ENCODE results near the gene PNLIPRP3.
A peak's percentile ranks its signal among the peaks of the same experiment; 100 is the strongest.
"Not testable (repeated sequence)": the region's sequence is repeated elsewhere in the genome, so short reads cannot be mapped to it uniquely, and the experiment has no call there.

The PNLIPRP3 gene

DNA sequence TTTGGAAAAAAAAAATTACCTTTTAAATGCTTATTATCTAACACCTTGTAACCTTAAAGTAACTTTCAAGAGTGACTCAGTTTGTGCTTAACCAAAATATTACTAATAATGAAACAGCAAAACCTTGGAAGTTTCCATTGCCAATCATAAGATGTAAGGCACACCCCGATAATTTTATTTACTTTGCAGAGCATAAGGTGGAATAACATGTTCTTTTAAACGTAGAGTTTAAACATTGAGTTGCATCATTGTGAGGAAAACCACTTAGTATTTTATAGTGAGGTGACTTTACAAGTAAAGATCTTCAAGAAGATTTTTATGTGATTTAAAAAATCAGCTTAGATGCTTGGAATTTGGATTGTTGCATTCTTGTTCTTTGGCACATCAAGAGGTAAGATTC is at the start of gene PNLIPRP3:
Gene PNLIPRP3 (plus strand): TSS at position 177 of the 400 bp plus-strand sequence. CDS start 166 bp downstream, at position 343.
- DNase-seq (ENCODE audit: low spot score): no peak

DNA sequence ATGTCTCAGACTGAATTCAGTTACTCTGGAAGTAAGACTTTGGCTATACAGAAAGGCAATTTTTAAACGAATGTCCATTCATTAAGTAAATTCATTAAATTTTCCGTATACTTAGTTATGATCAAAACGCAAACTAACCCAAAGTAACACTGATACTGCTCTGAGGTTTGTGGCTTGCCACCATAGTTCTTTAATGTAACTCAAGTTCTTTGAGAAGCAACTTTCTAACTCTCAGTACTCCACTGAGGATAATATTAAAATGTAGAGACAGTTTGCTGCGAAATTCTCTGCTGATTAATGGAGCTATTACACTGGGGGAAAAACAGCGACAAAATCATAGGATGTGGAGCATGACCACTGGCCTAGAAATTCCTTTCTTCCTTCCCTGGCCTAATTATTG is 45.4 kb upstream of the PNLIPRP3 start:
- DNase-seq (ENCODE audit: low spot score): no peak

DNA sequence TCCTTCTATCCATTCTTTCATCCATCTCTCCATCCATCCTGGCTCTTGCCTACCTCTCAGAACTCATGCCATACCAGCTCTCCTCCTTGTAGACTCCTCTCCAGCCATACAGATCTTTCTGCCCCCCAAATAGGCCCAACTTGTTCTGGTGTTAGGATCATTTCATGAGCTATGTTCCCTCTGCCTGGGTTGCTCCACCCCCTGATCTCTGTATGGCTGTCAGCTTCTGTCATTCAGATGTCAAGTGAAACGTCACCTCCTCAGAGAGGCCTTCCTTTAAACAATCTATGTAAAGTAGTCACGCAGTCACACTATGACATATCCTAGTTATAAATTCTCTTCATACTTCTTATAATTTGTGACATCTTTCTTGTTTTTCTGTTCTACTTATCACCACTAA is 42.3 kb upstream of the PNLIPRP3 start:
- no peak for DNase-seq (ENCODE audit: low spot score)

DNA sequence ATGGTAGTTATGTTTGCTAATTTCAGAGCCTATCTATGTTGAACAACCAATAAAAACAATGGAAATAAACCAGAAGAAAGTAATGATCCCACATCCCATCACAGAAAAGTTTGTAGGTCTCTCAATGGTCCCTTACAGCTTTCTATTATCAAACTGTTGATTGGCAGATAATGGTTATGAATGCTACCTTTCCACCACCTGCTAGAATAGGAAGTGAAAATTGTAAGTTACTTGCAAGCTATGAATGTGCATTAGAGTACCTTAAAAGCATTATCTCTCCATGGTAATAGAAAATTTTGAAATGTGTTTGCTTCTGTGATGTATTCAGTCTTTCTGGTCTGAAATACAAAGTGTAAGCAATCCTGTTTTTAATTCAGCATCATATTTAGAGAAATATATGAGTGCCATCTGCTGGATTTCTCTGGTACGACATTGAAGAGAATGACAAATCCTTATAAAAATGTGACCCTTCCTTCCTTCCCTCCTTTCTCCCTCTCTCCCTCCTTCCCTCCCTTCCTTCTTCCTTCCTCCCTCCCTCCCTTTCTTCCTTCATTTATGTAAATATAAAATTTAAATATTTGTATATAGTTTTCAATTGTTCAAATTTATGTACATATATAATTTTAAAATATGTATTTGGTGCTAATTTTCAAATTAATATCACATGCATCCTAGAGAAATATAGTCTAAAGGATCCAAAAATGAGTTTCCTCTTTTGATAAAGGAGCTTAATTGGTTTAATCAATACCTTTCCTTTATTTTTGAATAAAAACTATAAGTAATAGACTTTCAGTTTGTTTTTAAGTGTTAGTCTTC is 41.4 kb upstream of the PNLIPRP3 start:
- peak; percentile 23 for DNase-seq (ENCODE audit: low spot score)

DNA sequence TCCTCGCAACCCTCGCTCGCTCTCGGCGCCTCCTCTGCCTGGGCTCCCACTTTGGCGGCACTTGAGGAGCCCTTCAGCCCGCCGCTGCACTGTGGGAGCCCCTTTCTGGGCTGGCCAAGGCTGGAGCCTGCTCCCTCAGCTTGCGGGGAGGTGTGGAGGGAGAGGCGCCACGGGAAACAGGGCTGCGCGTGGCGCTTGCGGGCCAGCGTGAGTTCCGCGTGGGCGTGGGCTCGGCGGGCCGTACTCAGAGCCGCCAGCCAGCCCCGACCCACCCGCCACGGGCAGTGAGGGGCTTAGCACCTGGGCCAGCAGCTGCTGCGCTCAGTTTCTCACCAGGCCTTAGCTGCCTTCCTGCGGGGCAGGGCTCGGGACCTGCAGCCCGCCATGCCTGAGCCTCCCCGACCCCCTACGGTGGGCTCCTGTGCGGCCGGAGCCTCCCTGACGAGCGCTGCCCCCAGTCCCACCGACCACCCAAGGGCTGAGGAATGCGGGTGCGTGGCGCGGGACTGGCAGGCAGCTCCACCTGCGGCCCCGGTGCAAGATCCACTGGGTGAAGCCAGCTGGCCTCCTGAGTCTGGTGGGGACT is 34.3 kb upstream of the PNLIPRP3 start:
- not testable (repeated sequence) for DNase-seq (ENCODE audit: low spot score)

DNA sequence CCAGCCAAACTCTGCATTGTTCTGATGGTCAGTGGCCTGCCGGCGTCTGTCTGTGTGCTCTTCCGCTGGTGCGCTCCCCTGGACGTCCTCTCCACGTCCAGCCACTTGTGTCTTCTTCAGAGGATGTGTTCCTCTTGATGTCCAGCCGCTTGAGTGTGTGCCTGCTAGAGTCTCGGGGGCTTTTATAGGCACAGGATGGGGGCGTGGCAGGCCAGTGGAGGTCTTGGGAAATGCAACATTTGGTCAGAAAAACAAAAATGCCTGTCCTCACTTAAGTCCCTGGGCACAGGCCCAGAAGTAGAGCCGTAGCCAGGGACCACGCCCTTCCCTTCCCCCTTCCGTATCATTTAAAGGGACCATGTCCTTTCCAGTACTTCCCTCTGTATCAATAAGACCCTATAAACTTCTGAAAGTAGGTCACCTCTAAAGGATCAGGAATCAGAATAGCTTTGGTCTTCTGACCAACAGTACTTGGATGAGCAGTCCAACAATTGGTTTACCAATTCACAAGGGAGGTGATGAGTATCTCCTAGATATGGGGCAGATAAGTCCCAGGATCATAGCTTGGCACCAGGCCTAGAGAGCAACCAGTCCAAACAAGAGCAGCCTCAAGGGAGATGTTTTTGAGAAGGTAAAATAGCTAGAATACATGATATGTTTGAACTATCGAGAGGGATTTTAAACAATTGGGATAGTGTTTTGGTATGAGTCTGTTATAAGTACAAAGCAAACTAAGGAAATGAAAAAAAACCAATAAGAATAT is 32.2 kb upstream of the PNLIPRP3 start:
- no peak for DNase-seq (ENCODE audit: low spot score)

DNA sequence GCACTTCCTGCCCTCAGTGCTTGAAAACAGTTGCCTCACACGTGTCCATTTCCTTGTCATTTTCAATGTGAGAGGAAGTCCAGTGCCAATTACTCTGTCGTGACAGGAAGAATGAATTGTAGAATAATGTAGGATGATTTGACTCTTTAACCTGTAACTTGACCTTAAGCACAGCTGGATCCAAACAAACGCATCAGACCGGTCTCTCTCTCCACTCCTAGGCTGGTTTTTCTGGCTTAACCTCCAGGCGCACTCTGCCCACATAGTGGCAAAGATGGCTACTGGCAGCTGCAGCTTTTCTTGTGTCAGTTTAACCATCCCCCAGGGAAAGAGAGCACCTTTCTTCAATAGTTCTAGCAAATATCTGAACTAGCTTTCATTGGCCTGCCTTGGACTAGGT is 29.4 kb upstream of the PNLIPRP3 start:
- DNase-seq (ENCODE audit: low spot score): no peak

DNA sequence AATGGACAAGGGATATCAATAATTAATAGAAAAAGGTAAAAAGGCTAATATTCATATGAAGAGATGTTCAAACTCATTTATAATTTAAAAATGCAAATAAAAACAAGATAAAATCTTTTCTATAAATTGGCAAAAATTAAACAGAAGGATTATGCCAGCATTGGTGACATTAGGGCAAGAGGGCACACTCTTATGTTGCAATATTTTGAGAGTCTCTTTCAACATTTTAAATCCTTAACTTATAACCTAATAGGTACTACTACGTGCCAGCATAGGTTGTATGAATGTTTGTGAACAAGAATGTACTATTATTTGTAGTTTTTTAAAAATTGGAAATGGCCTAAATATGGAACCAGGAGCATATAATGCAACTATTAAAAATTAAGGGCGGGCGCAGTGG is 24.8 kb upstream of the PNLIPRP3 start:
- DNase-seq (ENCODE audit: low spot score): no peak

DNA sequence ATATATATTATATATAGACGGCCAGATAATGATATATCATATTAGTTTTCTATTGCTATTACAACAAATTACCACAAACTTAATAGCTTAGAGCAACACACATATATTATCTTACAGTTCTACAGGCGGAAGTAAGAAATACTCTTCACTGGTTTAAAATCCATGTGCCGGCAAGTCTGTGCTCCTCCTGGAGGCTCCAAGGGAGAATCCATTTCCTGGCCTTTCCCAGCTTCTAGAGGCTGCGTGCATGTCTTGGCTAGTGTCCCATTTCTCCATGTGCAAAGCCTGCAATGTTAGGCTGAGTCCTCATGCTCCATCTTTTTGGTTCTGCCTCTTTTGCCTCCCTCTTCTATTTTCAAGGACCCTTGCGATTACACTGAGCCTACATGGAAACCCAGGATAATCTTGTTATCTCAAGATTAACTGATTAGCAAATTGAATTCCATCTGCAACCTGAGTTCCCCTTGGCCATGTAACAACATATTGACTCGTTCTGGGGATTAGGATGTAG is 23.9 kb upstream of the PNLIPRP3 start:
- DNase-seq (ENCODE audit: low spot score): no peak

DNA sequence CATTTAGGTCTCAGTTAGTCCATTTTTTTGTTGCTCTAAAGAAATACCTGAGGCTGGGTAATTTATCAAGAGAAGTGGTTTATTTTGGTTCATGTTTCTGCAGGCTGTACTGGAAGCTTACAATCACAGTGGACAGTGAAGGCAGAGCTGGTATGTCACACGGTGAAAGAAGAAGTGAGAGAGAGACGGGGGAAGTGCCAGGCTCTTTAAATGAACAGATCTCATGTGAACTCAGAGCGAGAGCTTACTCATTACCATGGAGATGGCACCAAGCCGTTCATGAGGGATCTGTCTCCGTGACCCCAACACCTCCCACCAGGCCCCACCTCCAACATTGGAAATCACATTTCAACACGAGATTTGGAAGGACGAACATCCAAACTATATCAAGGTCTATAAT is 18.9 kb upstream of the PNLIPRP3 start:
- no peak for DNase-seq (ENCODE audit: low spot score)

DNA sequence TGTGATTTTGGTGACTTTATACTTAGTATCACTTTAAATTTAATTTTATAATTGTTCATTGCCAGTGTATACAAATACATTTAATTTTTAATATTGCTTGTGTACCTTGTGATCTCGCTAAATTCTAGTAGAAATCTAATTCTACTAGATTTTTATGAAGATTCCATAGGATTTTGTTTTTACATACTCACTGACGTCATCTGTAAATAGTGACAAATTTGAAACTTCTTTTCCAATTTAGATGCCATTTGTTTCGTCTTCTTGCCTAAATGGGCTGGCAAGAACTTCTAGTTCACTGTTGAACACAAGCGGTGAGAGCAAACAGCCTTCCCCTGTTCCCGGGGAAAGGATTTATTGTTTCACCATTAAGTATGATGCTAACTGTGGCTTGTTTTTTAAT is 17.3 kb upstream of the PNLIPRP3 start:
- DNase-seq (ENCODE audit: low spot score): no peak

DNA sequence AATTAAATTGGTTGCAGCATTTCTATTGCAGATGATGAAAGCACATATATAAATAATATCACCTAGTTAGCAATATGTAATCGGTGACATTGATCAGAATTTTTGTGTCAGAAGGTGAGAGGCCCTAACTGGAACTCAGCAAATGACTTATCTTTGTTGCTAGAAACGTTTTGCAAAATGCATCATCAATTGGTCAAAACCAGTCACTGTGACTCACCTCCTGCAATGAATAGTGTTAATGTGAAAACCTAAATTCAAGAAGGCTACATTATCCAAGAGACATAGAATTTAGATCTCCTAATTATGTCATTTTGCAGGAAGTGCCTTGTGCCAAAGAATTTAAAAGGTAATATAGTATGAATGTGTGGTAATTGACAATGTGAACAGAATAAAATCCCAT is 9.8 kb upstream of the PNLIPRP3 start:
- DNase-seq (ENCODE audit: low spot score): no peak

DNA sequence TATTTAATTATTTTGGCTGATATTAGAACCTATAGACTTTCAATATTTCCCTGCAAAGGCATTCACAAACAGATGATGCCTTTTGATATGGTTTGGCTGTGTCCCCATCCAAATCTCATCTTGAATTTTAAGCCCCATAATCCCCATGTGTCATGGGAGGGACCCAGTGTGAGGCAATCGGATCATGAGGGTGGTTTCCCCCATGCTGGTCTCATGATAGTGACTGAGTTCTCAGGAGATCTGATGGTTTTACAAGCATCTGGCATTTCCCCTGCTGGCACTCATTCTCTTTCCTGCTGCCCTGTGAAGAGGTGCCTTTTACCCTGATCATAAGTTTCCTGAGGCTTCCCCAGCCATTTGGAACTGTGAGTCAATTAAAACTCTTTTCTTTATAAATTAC is 9.3 kb upstream of the PNLIPRP3 start:
- DNase-seq (ENCODE audit: low spot score): no peak

DNA sequence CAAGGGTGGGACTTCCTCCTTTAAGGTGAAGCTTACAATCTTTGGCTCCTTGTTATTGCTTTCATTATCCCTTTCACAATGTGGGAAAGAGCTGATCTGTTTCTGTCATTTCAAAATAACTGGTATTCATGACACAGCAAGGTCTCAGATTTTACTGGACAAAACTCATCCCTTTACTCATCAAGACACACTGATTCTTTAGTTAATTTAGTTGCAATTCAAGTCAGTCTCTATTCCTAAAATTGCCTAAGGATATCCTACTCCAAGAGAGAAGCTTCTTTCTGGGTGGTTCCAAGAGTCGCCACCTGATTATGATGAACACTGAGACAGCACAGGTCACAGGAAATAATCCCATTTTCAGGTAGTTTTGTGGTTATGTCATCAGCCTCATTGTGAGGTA is 5.8 kb upstream of the PNLIPRP3 start:
- DNase-seq (ENCODE audit: low spot score): no peak

DNA sequence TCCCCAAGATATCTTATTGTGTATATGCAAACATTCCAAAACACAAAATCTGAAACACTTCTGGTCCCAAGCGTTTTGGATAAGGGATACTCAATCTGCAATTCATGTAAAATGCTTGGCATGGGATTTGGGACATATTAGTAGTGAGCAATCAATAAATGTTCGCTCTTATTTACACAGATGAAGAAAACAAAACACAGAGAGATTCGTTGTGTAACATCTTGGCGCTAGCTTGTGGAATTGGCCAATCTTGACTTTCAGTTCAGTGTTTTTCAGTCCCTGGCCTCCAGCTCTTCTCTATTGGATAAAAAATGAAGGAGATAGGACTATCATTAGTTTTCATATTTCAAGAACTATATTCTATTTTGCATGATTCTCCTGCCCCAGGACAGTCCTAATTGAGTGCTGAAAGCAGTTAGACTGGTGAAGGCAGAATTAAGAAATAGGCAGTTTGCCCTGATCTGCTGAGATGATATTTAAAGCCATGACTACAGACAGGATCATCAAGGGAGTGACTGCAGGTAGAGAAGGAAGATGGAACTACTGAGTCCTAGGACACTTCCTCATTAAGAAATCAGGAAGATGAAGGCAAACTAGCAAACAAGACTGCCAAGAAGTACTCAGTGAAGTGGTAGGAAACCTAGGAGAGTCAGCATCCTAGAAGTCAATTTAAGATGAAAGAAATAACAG is 1.8 kb downstream of the PNLIPRP3 start:
- no peak for DNase-seq (ENCODE audit: low spot score)

DNA sequence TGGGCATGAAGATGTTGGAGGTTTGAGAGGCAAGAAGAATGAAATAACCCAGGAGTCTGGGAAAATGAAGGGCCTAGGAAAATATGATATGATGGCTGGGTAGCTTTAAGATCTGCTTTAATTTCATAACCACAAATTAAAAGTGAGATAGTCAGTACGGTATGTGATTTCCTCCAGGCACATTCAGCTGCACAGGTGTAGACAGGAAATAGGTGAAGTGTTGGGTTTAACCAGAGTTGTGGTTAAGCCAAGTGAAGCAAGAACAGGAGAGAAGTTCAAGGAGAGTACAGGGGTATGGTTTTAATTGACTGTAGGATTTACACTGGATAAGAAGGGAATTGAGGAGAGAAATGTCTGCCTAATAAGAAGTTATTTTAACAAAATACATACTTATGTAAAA is 2.6 kb downstream of the PNLIPRP3 start:
- DNase-seq (ENCODE audit: low spot score): no peak

DNA sequence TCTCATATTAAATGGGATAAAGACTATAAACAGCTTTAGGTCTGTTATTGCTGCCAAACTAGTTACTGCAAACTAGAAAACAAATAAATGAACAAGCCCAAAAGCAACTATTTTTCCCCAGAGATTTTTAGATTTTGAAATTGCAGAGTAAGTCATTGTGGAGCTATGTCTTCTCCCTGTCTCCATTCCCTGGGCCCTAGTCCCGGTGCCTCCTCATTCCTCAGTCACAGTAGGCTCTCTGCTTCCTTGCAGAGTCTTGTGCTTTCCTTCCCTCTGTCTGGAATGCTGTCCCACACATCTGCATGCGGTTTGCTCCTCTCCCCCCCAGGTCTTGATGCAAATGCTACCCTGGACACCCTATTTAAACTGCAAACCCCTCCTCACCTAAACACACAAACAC is 4.0 kb downstream of the PNLIPRP3 start:
- DNase-seq (ENCODE audit: low spot score): no peak

DNA sequence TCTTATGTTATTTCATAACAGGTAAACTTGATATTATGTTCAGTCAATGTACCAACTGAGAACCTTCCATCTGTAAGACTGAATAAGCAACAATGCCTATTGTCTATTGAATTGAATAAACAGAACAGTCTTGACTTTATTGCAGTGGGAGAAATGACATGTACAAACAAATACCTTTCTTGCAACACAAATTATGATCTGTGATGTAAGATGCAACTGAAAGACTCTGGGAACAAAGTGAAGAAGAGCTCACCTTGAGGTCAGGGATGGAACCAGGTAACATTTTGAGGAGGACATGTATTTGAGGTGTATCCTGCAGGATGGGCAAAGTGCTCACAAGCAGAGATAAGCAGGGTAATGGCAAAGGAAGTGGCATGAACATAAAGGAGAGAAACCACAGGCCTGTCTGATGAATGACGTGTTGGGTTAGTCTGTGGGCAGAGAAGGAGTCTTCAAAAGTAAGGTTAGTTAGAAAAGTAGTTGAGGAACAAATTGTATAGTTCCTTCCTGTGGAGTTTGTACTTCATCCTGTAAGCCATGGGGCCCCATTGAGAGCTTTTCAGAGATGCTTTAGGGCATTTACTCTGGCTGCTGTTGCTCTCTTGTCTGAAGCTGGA is 9.5 kb downstream of the PNLIPRP3 start:
- DNase-seq (ENCODE audit: low spot score): no peak

DNA sequence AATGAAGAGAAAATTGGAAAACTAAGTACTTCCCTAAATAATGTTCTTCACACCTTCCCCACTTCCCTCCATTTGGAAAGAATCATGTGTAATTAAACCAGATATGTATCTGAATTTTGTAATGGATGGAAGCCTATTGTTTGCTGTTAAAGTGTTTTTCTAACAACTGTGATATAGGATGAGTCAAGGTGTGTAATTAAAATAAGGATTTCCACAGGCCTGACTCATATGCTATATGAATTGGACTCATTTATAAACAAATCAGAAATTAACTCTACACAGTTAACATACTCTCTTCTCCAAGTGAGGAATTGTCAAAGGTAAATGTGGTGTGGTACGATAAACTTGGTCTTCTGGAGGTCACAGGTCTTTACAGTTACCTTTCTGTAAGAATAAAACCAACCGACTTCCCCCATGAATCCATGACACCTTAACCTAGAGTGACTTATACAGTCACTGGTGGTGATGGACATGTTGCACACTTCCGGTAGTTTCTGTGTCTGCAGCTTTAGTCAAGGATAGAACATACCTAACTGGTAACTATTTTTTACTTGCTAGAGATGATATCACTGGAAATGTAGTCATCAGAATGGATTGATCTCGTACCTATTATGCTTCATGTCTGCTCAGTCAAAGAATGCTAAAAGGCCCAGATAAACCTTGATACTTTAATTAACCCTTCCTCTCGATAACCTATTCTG is 12.8 kb downstream of the PNLIPRP3 start:
- no peak for DNase-seq (ENCODE audit: low spot score)

DNA sequence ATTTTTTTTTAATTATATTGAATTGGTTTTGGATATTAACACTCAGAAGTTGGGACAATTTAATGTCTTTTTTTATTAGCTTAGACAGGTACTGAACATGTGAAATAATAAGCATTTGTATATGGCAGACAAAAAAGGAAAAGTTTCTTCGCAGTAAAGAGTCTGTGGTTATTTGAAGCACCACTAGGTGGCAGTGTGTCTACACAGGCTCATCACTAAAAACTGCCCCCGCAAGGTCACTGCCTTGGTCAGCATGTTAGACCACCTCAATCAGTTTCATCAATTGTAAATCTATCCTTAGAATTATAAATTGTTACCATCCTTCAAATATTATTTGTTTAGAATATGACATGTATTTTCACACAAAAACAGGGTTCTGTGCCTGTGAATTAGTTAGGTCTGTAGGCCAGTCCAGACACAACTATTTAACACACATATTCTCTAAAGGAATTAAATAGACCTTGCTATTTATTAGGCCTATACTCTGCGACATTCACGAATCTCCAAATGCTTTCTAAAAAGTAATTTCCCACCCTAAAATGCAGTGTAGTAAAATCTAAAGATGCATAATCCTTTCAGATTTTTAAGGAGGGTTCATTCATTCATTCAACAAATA is 17.0 kb downstream of the PNLIPRP3 start:
- DNase-seq (ENCODE audit: low spot score): peak; percentile 50

DNA sequence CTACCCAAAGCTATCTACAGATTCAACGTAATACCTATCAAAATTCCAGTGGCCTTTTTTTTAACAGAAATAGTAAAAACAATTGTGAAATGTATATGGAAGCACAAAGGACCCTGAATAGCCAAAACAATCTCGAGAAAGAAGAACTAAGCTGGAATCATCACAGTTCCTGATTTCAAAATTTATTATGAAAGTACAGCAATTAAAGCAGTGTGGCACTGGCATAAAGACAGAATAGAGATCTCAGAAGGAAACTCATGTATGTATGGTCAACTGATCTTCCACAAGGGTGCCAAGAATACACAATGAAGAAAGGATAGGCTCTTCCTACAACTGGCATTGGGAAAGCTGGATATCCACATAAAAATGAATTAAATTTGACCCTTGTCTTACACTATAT is 23.2 kb downstream of the PNLIPRP3 start:
- no peak for DNase-seq (ENCODE audit: low spot score)

Measured in AG08395 (cell line).